ENCODE measurements around the gene IFNB1. TPM values are rescaled to one million over a fixed set of nuclear protein-coding genes. Genes with fewer than 3 reads are reported as not detected.

Gene IFNB1
- total RNA-seq, 4 donors from 2014 or later = not detected

DNA sequence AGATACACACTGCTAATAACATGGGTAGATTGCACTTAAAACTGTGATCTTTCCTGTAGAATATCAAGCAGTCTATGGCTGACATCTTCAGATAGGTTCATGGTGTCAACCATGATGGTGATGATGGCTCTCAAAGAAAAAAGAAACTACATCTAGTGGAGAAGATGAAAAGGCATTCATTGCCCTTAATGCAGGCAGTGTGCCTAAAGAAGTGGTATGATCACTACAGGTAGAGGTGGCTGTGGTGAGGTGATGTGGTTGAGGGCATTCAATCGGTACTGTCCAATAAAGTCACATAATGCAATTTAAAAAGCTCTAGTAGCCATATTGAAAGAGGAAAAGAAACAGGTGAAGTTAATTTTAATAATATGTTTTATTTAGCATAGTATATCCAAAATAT lies 3.1 kb upstream of the IFNB1 start:
- 95 to 97% methylated on average over 1 of the region's 1 CpG for WGBS, 2 donors

DNA sequence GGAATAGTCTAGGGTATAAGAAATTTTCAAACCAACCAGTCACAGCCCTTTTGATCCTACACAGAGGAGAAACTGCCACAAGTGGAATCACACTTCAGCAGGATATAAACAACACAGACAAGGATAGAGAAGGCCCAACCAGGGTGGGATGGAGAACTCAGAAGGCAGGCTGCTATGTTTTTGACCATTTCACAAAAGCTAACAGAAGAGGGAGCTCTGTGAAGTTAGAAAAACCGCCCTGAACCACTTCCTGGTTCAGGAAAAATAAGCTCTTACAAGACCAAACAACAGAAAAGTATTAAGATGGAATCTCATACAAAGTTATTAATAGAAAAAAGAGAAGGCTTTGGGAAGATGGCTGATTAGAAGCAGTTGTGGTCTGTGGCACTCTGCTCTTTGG lies 960 bp upstream of the IFNB1 start:
- intact Hi-C loops (cut with DNase I) = no loop called here
- no peak overlapping the region for H3K27ac ChIP-seq
- WGBS, 2 donors = 90 to 97% methylated on average over 1 of the region's 1 CpG
- H3K9me3 ChIP-seq = no peaks in the 10 kb centered on the region
- H3K27me3 ChIP-seq = no peaks in the 10 kb centered on the region
- no peak overlapping the region for H3K4me3 ChIP-seq (replicated peaks in 1 of 3)
- no peak for TF ChIP-seq POLR2A (IDR thresholded peaks at IDR 0.05)
- TF ChIP-seq, protein P1, sequence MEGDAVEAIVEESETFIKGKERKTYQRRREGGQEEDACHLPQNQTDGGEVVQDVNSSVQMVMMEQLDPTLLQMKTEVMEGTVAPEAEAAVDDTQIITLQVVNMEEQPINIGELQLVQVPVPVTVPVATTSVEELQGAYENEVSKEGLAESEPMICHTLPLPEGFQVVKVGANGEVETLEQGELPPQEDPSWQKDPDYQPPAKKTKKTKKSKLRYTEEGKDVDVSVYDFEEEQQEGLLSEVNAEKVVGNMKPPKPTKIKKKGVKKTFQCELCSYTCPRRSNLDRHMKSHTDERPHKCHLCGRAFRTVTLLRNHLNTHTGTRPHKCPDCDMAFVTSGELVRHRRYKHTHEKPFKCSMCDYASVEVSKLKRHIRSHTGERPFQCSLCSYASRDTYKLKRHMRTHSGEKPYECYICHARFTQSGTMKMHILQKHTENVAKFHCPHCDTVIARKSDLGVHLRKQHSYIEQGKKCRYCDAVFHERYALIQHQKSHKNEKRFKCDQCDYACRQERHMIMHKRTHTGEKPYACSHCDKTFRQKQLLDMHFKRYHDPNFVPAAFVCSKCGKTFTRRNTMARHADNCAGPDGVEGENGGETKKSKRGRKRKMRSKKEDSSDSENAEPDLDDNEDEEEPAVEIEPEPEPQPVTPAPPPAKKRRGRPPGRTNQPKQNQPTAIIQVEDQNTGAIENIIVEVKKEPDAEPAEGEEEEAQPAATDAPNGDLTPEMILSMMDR (IDR thresholded peaks at IDR 0.05) = no peak
- DNase-seq = no peak
- H3K36me3 ChIP-seq = no peaks in the 10 kb centered on the region
- peaks cover 12 to 17% of the 10 kb centered on the region in 2 donors for H3K4me1 ChIP-seq

More for the DNA sequence above, 3.1 kb upstream of the IFNB1 start:
- Histone ChIP-seq H3K9me3 (no peaks in the 10 kb centered on the region), H3K4me3 (replicated peaks in 1 of 3) (no peak overlapping the region), H3K27ac (no peak overlapping the region), H3K27me3 (no peaks in the 10 kb centered on the region), H3K36me3 (no peaks in the 10 kb centered on the region), H3K4me1 (peaks cover 12 to 17% of the 10 kb centered on the region in 2 donors)
- TF ChIP-seq, protein P1 (IDR thresholded peaks at IDR 0.05) = no peak
- TF ChIP-seq POLR2A (IDR thresholded peaks at IDR 0.05) = no peak
- DNase-seq = no peak
- intact Hi-C loops (cut with DNase I) = no loop called here

DNA sequence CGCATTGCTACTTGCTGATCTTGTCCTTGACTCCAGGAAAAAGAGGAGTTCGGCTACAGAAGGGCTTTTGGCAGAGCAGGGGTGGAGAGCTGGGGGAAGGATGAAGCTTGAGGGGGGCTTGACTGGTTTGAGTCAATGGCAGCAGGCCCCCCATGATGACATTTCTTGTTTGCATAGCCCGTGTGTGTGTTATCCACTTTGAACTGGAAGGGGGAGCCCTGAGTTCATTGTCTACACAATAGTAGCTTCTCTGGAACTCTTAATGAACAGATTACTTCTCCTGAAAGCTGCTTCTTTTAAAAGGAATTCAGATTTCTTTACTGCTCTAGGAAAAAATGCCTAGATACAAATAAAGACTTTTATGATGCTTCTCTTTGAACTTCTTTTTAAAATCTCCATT lies 2.3 kb downstream of the IFNB1 start:
- 59 to 65% methylated on average over 3 of the region's 3 CpGs for WGBS, 2 donors
- DNase-seq = no peak
- intact Hi-C loops (cut with DNase I) = no loop called here
- TF ChIP-seq POLR2A (IDR thresholded peaks at IDR 0.05) = no peak
- TF ChIP-seq, protein P1 (IDR thresholded peaks at IDR 0.05) = no peak
- Histone ChIP-seq H3K9me3 (no peaks in the 10 kb centered on the region), H3K27ac (no peak overlapping the region), H3K4me1 (peaks cover under 1 to 1% of the 10 kb centered on the region in 2 donors), H3K4me3 (replicated peaks in 1 of 3) (no peak overlapping the region), H3K36me3 (no peaks in the 10 kb centered on the region), H3K27me3 (no peaks in the 10 kb centered on the region)

DNA sequence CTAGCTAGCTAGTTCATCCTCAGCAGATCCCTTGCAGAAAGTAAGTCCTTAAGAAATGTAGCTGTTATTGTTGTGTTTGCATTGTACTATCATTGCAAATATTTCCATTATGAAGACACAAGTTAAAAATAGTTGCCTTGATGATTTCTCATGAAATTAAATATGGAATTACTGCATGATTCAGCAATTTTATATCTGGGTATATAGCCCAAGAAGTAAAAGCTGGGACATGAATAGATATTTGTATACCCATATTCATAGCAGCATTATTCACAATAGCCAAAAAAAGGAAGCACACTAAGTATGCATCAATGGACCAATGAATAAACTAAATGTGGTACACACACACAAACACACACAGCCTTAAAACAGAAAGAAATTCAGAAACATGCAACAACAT lies 6.8 kb downstream of the IFNB1 start:
- H3K4me3 ChIP-seq (replicated peaks in 1 of 3) = no peak overlapping the region
- DNase-seq = no peak
- peaks cover 5 to 7% of the 10 kb centered on the region in 2 donors for H3K4me1 ChIP-seq
- H3K36me3 ChIP-seq = no peaks in the 10 kb centered on the region
- no peaks in the 10 kb centered on the region for H3K9me3 ChIP-seq
- TF ChIP-seq, protein P1 (IDR thresholded peaks at IDR 0.05) = no peak
- no peak for TF ChIP-seq POLR2A (IDR thresholded peaks at IDR 0.05)
- no peaks in the 10 kb centered on the region for H3K27me3 ChIP-seq
- no peak overlapping the region for H3K27ac ChIP-seq
- intact Hi-C loops (cut with DNase I) = no loop called here

DNA sequence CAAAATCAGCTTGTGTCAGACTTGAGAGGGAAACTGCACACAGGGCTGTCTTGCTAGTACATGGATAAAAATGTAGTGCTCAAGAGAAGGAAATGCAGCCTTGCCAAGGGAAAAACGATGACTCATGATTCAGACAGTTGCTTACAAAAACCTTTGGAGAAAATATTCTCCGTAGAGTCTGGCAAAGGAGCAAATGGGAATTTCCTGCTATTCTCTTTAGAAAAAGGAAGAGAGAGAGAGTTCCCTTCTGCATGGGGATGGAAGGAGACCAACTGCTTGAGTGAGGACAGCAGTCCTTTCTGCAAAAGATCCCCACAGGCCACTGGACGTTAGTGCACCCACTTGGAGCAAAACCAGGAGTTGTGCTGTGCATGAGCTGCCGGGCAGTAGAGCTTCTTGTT lies 7.6 kb downstream of the IFNB1 start:
- H3K27ac ChIP-seq = peak overlapping the region; percentile 34 to 53 (median 42)
- H3K36me3 ChIP-seq = no peaks in the 10 kb centered on the region
- peaks cover 5 to 7% of the 10 kb centered on the region in 2 donors for H3K4me1 ChIP-seq
- TF ChIP-seq, protein P1 (IDR thresholded peaks at IDR 0.05) = peak in 4 of 6 experiments; percentile 11 to 62 (median 41)
- TF ChIP-seq POLR2A (IDR thresholded peaks at IDR 0.05) = no peak
- no peaks in the 10 kb centered on the region for H3K9me3 ChIP-seq
- no peak overlapping the region for H3K4me3 ChIP-seq (replicated peaks in 1 of 3)
- DNase-seq = peak; percentile 63 to 64
- no peaks in the 10 kb centered on the region for H3K27me3 ChIP-seq
- 7 to 12% methylated on average over 4 of the region's 4 CpGs for WGBS, 2 donors
- intact Hi-C loops (cut with DNase I) = no loop called here
